ENCODE data around the gene MRPS35. TPM values are rescaled to one million over a fixed set of nuclear protein-coding genes. Genes with fewer than 3 reads are reported as not detected.
A peak's percentile ranks its signal among the peaks of the same experiment; 100 is the strongest.

The MRPS35 gene
- total RNA-seq, 2 experiments from 2014 or later, result 33.9 to 45.5 TPM

DNA sequence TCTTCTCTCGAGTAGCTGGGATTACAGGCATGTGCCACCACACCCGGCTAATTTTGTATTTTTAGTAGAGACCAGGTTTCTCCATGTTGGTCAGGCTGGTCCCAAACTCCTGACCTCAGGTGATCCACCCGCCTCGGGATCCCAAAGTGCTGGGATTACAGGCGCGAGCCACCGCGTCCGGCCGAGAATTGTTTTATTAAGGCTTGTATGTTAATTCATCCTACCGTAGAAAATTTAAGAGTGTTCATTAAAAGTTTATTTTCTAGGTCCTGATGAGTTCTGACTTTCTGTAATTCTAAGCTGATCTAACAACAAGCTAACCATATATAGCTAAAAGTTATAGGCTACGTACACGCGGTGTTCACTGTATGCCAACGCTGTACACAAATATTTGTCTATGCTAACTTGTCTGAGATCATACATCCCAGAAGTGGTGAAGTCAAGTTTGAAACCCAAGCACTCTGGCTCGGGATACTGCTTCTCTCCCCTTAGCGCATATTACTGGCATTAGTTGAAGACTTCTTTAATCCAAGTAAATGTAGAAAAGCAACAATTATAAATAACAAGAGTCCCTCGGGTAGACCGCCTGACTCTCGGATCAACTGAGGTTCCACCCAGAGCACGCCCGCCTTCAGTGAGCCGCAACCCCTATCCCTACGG, 570 bp upstream of the MRPS35 start:
- CTCF ChIA-PET (ENCODE audit: unreplicated experiment), result no interaction called here
- intact Hi-C loops (cut with micrococcal nuclease; ENCODE audit: unreplicated experiment), result loop anchor here (2.0 to 10.0 kb wide), 2 partner anchors 71 to 485 kb away; partner anchors contain the start of genes CCDC91, KLHL42 and MANSC4

DNA sequence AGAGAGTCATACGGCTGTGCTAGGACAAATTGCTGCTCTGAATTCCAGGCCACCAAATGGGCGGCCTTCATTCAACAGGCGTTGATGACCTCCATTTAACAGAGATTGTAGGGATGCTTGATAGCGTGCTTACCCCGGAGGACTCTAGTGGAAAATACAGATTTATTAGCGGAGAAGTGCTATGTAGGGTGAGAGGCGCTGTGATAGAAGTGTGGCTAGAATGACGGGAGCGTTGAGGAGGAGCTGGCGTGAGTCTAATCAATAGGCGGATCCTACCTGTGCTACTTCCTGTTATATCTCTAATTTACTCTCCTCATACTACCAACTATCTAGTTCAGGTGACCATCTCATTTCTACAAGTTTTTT, 668 bp downstream of the MRPS35 start:
- Histone ChIP-seq H2AFZ (ENCODE audit: low read length) (peak overlapping the region; percentile 97), H3K27ac (ENCODE audit: low read depth, low read length, poor library complexity, severe bottlenecking) (peak overlapping the region; percentile 41), H3K79me2 (ENCODE audit: insufficient read depth, low read depth, low read length) (peaks cover 41% of the 10 kb centered on the region), H3K9me3 (ENCODE audit: low read length) (no peaks in the 10 kb centered on the region), H3K4me2 (ENCODE audit: low read length) (peak overlapping the region; percentile 83), H4K20me1 (ENCODE audit: insufficient read depth, low read length) (peaks cover 3% of the 10 kb centered on the region; the same call in 1 of the 2 replicates), H3K4me1 (ENCODE audit: insufficient read depth, low read length, poor library complexity, severe bottlenecking) (peaks cover 15% of the 10 kb centered on the region), H3K4me3 (ENCODE audit: low read depth, low read length, poor library complexity, severe bottlenecking) (peak overlapping the region; percentile 86), H3K9me2 (ENCODE audit: insufficient read depth, low read length) (no peaks in the 10 kb centered on the region), H3K36me3 (ENCODE audit: insufficient read depth, low read length) (peaks cover 36% of the 10 kb centered on the region)
- intact Hi-C loops (cut with micrococcal nuclease; ENCODE audit: unreplicated experiment), result loop anchor here (2.0 to 10.0 kb wide), 2 partner anchors 70 to 484 kb away; partner anchors contain the start of genes CCDC91, KLHL42 and MANSC4
- CTCF ChIA-PET (ENCODE audit: unreplicated experiment), result no interaction called here
- TF ChIP-seq, protein P1, sequence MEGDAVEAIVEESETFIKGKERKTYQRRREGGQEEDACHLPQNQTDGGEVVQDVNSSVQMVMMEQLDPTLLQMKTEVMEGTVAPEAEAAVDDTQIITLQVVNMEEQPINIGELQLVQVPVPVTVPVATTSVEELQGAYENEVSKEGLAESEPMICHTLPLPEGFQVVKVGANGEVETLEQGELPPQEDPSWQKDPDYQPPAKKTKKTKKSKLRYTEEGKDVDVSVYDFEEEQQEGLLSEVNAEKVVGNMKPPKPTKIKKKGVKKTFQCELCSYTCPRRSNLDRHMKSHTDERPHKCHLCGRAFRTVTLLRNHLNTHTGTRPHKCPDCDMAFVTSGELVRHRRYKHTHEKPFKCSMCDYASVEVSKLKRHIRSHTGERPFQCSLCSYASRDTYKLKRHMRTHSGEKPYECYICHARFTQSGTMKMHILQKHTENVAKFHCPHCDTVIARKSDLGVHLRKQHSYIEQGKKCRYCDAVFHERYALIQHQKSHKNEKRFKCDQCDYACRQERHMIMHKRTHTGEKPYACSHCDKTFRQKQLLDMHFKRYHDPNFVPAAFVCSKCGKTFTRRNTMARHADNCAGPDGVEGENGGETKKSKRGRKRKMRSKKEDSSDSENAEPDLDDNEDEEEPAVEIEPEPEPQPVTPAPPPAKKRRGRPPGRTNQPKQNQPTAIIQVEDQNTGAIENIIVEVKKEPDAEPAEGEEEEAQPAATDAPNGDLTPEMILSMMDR (conservative IDR thresholded peaks at IDR 0.05; ENCODE audit: low read length), result 0 out of 2 replicates have a peak, but pooled peaks have one; percentile 30
- TF ChIP-seq EZH2phosphoT487 (IDR thresholded peaks at IDR 0.05; ENCODE audit: borderline replicate concordance, low read depth, low read length), result no peak
- BruUV-seq (replicated peaks), result no TSS peak
- peak; percentile 38 for DNase-seq (ENCODE audit: low spot score)
- POLR2A ChIA-PET, result interaction anchor here (0.6 to 1.4 kb wide), 2 partner anchors 44 to 635 kb away, joined by 3 to 4 read pairs; no protein-coding TSS in a partner anchor

More for the DNA sequence above, 570 bp upstream of the MRPS35 start:
- Histone ChIP-seq H3K4me2 (ENCODE audit: low read length) (peak overlapping the region; percentile 83), H3K79me2 (ENCODE audit: insufficient read depth, low read depth, low read length) (peaks cover 41% of the 10 kb centered on the region), H3K9me2 (ENCODE audit: insufficient read depth, low read length) (no peaks in the 10 kb centered on the region), H3K36me3 (ENCODE audit: insufficient read depth, low read length) (peaks cover 24% of the 10 kb centered on the region), H3K4me1 (ENCODE audit: insufficient read depth, low read length, poor library complexity, severe bottlenecking) (peaks cover 15% of the 10 kb centered on the region), H3K4me3 (ENCODE audit: low read depth, low read length, poor library complexity, severe bottlenecking) (peak overlapping the region; percentile 86), H4K20me1 (ENCODE audit: insufficient read depth, low read length) (peaks cover 3% of the 10 kb centered on the region; the same call in 1 of the 2 replicates), H2AFZ (ENCODE audit: low read length) (peak overlapping the region; percentile 97), H3K27ac (ENCODE audit: low read depth, low read length, poor library complexity, severe bottlenecking) (peak overlapping the region; percentile 41), H3K9me3 (ENCODE audit: low read length) (no peaks in the 10 kb centered on the region)
- TF ChIP-seq, protein P1 (conservative IDR thresholded peaks at IDR 0.05; ENCODE audit: low read length), result no peak
- no peak for TF ChIP-seq EZH2phosphoT487 (IDR thresholded peaks at IDR 0.05; ENCODE audit: borderline replicate concordance, low read depth, low read length)
- DNase-seq (ENCODE audit: low spot score), result no peak
- TSS peak; percentile 95 for BruUV-seq (replicated peaks)
- POLR2A ChIA-PET, result interaction anchor here (1.0 to 1.4 kb wide), 6 partner anchors 11 to 81 kb away, joined by 3 to 4 read pairs (median 3); no protein-coding TSS in a partner anchor

DNA sequence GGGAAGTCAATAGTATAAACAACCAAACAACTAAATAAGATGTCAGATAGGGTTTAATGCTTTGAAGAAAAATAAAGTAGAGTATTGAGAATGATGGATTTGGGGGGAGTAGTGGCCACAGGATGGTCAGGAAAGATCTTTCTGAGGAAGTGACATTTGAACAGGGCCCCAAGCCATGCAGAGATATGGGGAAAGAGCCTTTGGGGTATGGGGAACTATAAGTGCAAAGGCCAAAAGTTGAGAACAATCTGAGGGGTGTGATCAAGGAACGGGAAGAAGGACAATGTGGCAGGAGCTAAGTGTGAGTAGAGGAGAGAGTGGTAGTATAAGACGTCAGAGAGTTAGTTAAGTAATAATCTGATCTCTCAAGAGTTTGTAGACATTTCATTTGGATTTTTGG, 1.3 kb downstream of the MRPS35 start:
- DNase-seq (ENCODE audit: low spot score), result no peak
- Histone ChIP-seq H3K79me2 (ENCODE audit: insufficient read depth, low read depth, low read length) (peaks cover 41% of the 10 kb centered on the region), H3K9me3 (ENCODE audit: low read length) (no peaks in the 10 kb centered on the region), H3K36me3 (ENCODE audit: insufficient read depth, low read length) (peaks cover 43% of the 10 kb centered on the region), H3K4me2 (ENCODE audit: low read length) (peak overlapping the region; percentile 83), H4K20me1 (ENCODE audit: insufficient read depth, low read length) (peaks cover 3% of the 10 kb centered on the region; the same call in 1 of the 2 replicates), H3K4me1 (ENCODE audit: insufficient read depth, low read length, poor library complexity, severe bottlenecking) (peaks cover 15% of the 10 kb centered on the region), H3K9me2 (ENCODE audit: insufficient read depth, low read length) (no peaks in the 10 kb centered on the region), H2AFZ (ENCODE audit: low read length) (no peak overlapping the region), H3K4me3 (ENCODE audit: low read depth, low read length, poor library complexity, severe bottlenecking) (peak overlapping the region; percentile 86), H3K27ac (ENCODE audit: low read depth, low read length, poor library complexity, severe bottlenecking) (no peak overlapping the region)
- BruUV-seq (replicated peaks), result no TSS peak
- ChIA-PET CTCF (ENCODE audit: unreplicated experiment) (no interaction called here), POLR2A (no interaction called here)
- TF ChIP-seq, protein P1 (conservative IDR thresholded peaks at IDR 0.05; ENCODE audit: low read length), result no peak
- TF ChIP-seq EZH2phosphoT487 (IDR thresholded peaks at IDR 0.05; ENCODE audit: borderline replicate concordance, low read depth, low read length), result no peak
- intact Hi-C loops (cut with micrococcal nuclease; ENCODE audit: unreplicated experiment), result loop anchor here (2.0 to 10.0 kb wide), 2 partner anchors 69 to 483 kb away; partner anchors contain the start of genes CCDC91, KLHL42 and MANSC4

Measured in OCI-LY7 (cell line).